NT2/D1 (cell line): ENCODE measurements around the gene IFNGR2.

ENCODE experiments used
- SUZ12 ChIP-seq: IDR thresholded peaks from 2 replicates; pipeline ENCODE4 v1.6.1; 2011; ENCODE audit not compliant: insufficient read length, insufficient read depth; ENCODE audit errors: extremely low read depth
- YY1 ChIP-seq: IDR thresholded peaks from 2 replicates; pipeline ENCODE4 v1.6.1; 2011; ENCODE audit not compliant: insufficient read length, insufficient read depth
- ZNF274 ChIP-seq: IDR thresholded peaks from 2 replicates; pipeline ENCODE4 v1.6.1; 2011; ENCODE audit warnings: mild to moderate bottlenecking, low read depth, low read length

- TF ChIP-seq YY1 (no peak), ZNF274 (no peak), SUZ12 (no peak)
Observed at GRCh38 chr21:33371366-33371765, 31.8 kb upstream of the IFNGR2 start.
